Activated B cell treated with CpG ODN at 0.5 μM for 24 hours (primary cell): ENCODE results near the gene TBC1D12. TPM values are rescaled to one million over a fixed set of nuclear protein-coding genes. Genes with fewer than 3 reads are reported as not detected.

ENCODE experiments used
- ATAC-seq: fragments of 200-7000 bp; cut with Tn5 transposase; one replicate; pipeline ENCODE4 v1.10.0; 2021; ENCODE audit warnings: low read depth, mild to moderate bottlenecking, moderate library complexity
- CTCF ChIA-PET: fragments of 350-600 bp; sonication (Branson Sonifier 250); formaldehyde crosslinking; loops from one replicate; lab custom pipeline; 2021; ENCODE audit warnings: antibody characterized with exemption; lab: Charles Lee
- POLR2A ChIA-PET: fragments of 350-600 bp; sonication (Branson Sonifier 250); formaldehyde crosslinking; loops from one replicate; lab custom pipeline; 2021; ENCODE audit warnings: antibody characterized with exemption; lab: Charles Lee
- DNase-seq: peaks from one replicate; pipeline ENCODE4 v3.0.0; 2022
- H3K27ac Mint-ChIP-seq: one replicate; pipeline ENCODE4 v1.8.0; 2020; ENCODE audit warnings: mixed read lengths
- H3K27me3 Mint-ChIP-seq: one replicate; pipeline ENCODE4 v1.8.0; 2021; ENCODE audit warnings: mixed read lengths
- H3K36me3 Mint-ChIP-seq: one replicate; pipeline ENCODE4 v1.8.0; 2021; ENCODE audit warnings: low read depth, mixed read lengths
- H3K4me1 Mint-ChIP-seq: one replicate; pipeline ENCODE4 v1.8.0; 2021; ENCODE audit warnings: mixed read lengths
- H3K4me3 Mint-ChIP-seq: one replicate; pipeline ENCODE4 v1.8.0; 2020; ENCODE audit warnings: mild to moderate bottlenecking, mixed read lengths
- H3K9me3 Mint-ChIP-seq: one replicate; pipeline ENCODE4 v1.8.0; 2020; ENCODE audit warnings: mixed read lengths
- intact Hi-C: fragments of 100-400 bp; cut with micrococcal nuclease; formaldehyde crosslinking; loops from one replicate; pipeline ENCODE4 v1.15.1; 2024
- total RNA-seq: library from RNA; stranded (reverse); gene quantifications from 2 replicates; pipeline ENCODE4 v1.2.3, GENCODE V29; 2022
- TF ChIP-seq, protein P1 (sequence below): fragments of 200-600 bp; IDR thresholded peaks from one replicate; pipeline ENCODE4 v1.8.0; 2022; ENCODE audit warnings: antibody characterized with exemption, mild to moderate bottlenecking

Gene TBC1D12
- total RNA-seq, 1 donor from 2014 or later = 6.1 TPM

DNA sequence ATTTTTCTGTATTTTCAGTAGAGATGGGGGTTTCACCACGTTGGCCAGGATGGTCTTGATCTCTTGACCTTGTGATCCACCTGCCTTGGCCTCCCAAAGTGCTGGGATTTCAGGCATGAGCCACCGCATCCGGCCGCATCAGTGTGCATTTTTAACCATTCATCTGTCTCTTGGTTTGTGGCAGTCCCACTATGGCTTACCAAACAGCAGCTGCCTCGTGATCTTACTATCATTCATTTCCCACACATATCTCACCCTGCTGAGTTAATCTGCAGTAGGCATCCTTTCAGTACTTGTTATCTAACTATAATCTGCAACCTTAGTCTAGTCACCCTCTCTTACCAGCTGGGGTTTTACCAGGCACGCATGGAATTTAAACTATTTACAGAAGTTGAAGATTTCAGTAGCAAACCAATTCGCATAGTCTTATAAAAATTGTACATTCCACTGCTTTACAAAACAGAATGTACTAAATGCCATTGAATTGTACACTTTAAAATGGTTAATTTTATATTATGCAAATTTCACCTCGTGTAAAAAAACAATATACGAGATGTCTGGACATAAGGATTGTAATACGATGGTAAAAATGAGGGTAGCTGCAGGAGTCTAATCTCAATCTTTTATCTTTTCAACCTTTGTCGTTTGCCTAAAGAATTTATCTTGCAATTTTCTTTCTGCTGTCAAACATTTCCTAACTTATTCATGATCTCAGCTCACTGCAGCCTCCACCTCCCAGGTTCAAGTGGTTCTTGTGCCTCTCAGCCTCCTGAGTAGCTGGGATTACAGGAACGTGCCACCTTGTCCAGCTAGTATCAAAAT lies 4.6 kb upstream of the TBC1D12 start:
- DNase-seq (no peak), ATAC-seq (no peak)
- Mint-ChIP-seq H3K4me3 (no peak overlapping the region), H3K9me3 (no peaks in the 10 kb centered on the region), H3K36me3 (peaks cover 3% of the 10 kb centered on the region), H3K4me1 (peaks cover 4% of the 10 kb centered on the region), H3K27me3 (peaks cover 19% of the 10 kb centered on the region), H3K27ac (no peak overlapping the region)
- ChIA-PET CTCF (no interaction called here), POLR2A (no interaction called here)
- intact Hi-C loops = no loop called here
- TF ChIP-seq, protein P1, sequence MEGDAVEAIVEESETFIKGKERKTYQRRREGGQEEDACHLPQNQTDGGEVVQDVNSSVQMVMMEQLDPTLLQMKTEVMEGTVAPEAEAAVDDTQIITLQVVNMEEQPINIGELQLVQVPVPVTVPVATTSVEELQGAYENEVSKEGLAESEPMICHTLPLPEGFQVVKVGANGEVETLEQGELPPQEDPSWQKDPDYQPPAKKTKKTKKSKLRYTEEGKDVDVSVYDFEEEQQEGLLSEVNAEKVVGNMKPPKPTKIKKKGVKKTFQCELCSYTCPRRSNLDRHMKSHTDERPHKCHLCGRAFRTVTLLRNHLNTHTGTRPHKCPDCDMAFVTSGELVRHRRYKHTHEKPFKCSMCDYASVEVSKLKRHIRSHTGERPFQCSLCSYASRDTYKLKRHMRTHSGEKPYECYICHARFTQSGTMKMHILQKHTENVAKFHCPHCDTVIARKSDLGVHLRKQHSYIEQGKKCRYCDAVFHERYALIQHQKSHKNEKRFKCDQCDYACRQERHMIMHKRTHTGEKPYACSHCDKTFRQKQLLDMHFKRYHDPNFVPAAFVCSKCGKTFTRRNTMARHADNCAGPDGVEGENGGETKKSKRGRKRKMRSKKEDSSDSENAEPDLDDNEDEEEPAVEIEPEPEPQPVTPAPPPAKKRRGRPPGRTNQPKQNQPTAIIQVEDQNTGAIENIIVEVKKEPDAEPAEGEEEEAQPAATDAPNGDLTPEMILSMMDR = no peak

DNA sequence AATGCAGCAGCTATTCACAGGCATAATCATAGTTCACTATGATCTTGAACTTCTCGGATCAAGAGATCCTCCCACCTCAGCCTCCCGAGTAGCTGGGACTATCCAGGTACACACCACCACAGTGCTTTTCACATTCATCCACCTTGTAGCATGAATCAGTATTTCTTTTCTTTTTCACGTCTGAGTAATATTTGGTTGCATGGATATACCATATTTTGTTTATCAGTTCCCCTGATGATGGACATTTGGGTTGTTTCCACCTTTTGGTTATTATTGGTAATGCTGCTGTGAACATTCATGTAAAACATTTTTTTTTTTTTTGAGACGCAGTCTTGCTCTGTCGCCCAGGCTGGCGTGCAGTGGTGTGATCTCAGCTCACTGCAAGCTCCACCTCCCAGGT lies 3.6 kb upstream of the TBC1D12 start:
- H3K9me3 Mint-ChIP-seq = no peaks in the 10 kb centered on the region
- H3K4me3 Mint-ChIP-seq = no peak overlapping the region
- no peak overlapping the region for H3K27ac Mint-ChIP-seq
- ChIA-PET POLR2A (no interaction called here), CTCF (no interaction called here)
- TF ChIP-seq, protein P1 = no peak
- intact Hi-C loops = no loop called here
- peaks cover 19% of the 10 kb centered on the region for H3K27me3 Mint-ChIP-seq
- no peak for ATAC-seq
- DNase-seq = no peak
- H3K36me3 Mint-ChIP-seq = peaks cover 6% of the 10 kb centered on the region
- H3K4me1 Mint-ChIP-seq = peaks cover 6% of the 10 kb centered on the region

DNA sequence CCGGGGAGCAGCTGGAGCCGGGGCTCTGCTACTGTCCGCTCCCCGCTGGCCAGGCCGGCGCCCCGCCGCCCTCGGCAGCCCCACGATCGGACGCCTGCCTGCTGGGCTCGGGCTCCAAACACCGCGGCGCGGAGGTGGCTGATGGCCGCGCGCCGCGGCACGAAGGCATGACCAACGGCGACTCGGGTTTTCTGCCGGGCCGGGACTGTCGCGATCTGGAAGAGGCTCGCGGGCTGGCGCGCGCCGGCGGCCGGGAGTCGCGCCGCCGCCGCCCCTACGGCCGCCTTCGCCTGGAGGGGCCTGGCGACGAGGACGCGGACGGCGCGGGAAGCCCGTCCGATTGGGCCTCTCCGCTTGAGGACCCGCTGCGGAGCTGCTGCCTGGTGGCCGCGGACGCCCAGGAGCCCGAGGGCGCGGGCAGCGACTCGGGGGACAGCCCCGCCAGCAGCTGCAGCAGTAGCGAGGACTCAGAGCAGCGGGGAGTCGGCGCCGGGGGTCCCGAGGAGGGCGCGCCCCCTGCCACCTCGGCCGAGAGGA lies 570 bp downstream of the TBC1D12 start:
- ChIA-PET CTCF (interaction anchor here (0.6 to 1.6 kb wide), 6 partner anchors 14 to 59 kb away, joined by 3 to 8 read pairs (median 3); partner anchors contain the start of gene NOC3L), POLR2A (interaction anchor here (0.6 to 3.5 kb wide), 6 partner anchors 9 to 700 kb away, joined by 3 to 52 read pairs (median 5); partner anchors contain the start of genes FRA10AC1 and NOC3L)
- Mint-ChIP-seq H3K9me3 (no peaks in the 10 kb centered on the region), H3K27me3 (peaks cover 17% of the 10 kb centered on the region), H3K36me3 (peaks cover 7% of the 10 kb centered on the region), H3K4me1 (peaks cover 15% of the 10 kb centered on the region), H3K27ac (no peak overlapping the region), H3K4me3 (peak overlapping the region; percentile 88)
- TF ChIP-seq, protein P1 = no peak
- peak; percentile 63 for DNase-seq
- ATAC-seq = peak; percentile 15
- intact Hi-C loops = loop anchor here (1.0 to 5.0 kb wide), 5 partner anchors 41 to 701 kb away; partner anchors contain the start of genes FRA10AC1, HELLS and NOC3L

DNA sequence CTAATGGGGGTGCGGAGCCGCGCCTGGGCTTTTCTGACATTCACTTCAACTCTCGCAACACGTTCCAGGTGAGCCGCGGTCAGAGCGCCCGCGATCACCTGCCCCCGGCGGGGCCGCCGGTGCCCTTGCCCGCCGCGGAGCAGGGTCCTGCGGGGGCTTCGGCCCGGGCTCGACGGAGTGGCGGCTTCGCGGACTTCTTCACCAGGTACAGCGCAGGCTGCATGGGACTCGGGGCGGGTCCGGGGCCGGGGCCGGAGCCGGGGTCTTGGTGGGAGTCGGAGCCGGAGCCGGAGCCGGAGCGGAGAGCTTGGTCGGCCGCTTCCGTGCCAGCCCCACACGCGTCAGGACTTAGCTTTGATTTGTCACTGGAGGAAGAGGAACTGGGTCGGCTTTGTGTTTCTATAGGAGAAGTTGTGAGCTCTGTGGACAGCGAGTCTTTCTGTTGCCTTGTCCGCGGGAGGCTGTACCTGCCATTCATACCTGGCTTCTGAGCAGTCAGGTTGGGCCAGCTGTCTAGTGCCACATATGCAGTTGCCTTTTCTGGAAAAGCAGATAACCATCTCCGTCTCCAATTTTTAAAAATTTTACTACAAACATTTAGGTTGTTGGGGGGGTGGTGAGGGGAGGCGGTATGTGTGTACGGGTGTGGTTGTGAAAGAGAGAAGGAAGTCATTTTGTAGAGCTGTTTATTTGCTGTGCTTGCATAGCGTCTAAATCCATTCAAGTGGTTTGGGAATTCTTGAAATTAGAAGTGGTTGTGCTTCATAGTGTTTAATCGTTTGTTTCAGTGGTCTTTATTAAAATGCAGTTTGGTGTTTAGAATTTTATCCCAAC lies 1.3 kb downstream of the TBC1D12 start:
- ATAC-seq (peak; percentile 80), DNase-seq (no peak)
- peaks cover 15% of the 10 kb centered on the region for H3K27me3 Mint-ChIP-seq
- peaks cover 15% of the 10 kb centered on the region for H3K4me1 Mint-ChIP-seq
- intact Hi-C loops = loop anchor here (1.0 to 5.0 kb wide), 5 partner anchors 41 to 701 kb away; partner anchors contain the start of genes FRA10AC1, HELLS and NOC3L
- H3K36me3 Mint-ChIP-seq = peaks cover 7% of the 10 kb centered on the region
- peak overlapping the region; percentile 94 for H3K27ac Mint-ChIP-seq
- H3K9me3 Mint-ChIP-seq = no peaks in the 10 kb centered on the region
- CTCF ChIA-PET = interaction anchor here (0.6 to 1.6 kb wide), 4 partner anchors 14 to 59 kb away, joined by 3 to 8 read pairs (median 5); partner anchors contain the start of gene NOC3L
- TF ChIP-seq, protein P1 = no peak
- POLR2A ChIA-PET = interaction anchor here (0.6 to 3.5 kb wide), 10 partner anchors 8 to 908 kb away, joined by 3 to 52 read pairs (median 4); partner anchors contain the start of genes FRA10AC1 and NOC3L
- H3K4me3 Mint-ChIP-seq = peak overlapping the region; percentile 88
